Medulla oblongata (tissue), 1 donor: ENCODE data around the gene CAMK1.

Experiments
- DNase-seq: peaks from one replicate; pipeline ENCODE4 v3.0.0-alpha.2; 2015; ENCODE audit errors: extremely low spot score

The CAMK1 gene

DNA sequence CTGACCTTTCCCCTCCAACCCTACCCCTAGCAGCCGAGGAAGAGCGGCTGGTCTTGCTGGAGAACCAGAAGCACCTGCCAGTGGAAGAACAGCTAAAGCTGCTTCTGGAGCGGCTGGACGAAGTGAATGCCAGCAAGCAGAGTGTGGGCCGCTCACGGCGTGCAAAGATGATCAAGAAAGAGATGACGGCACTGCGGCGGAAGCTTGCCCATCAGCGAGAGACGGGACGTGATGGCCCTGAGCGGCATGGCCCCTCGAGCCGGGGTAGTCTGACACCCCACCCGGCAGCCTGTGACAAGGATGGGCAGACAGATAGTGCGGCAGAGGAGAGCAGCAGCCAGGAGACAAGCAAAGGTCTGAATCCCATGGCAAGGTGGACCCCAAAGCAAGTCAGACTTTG, 26.2 kb downstream of the CAMK1 start:
- no peak for DNase-seq

- no peak for DNase-seq
Observed at GRCh38 chr3:9742560-9742959, 27.2 kb downstream of the CAMK1 start.

GRCh38 chr3:9739181-9739580, 30.6 kb downstream of the CAMK1 start:
- no peak for DNase-seq

GRCh38 chr3:9736831-9737230, 32.9 kb downstream of the CAMK1 start:
- no peak for DNase-seq

GRCh38 chr3:9732740-9733115, 37.0 kb downstream of the CAMK1 start:
- DNase-seq = no peak

DNA sequence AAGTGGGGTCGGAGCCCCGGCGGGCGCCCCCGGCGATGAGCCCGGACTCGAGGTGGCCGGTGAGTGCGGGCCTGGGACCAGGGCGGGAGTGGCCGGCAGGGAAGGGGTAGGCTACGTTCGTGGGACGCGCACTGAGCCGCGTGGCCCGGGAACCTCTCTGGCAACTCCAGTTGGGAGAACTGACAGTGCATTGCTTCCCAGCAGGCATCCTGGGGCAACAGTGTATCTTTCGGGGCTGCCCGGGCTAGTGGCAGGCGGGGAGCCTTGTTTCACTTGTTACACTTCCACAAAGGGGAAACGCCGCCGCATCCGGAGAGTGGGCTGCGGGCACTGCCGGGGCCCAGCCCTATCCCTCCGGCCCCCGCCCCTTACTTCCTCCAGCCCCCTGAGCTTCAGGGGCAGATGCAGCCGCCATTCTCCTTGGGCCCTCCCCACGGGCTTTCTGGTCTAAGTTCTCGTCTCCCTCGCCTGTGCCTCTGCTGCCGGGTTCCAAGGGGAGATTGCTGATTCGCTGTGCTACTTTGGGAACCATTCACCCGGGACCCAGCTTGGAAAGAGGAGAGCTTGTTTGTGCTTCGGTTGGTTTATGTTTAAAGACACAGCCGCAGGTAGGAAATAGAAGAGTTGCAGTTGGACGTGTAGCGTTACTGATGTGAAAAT, 37.5 kb downstream of the CAMK1 start:
- no peak for DNase-seq

DNA sequence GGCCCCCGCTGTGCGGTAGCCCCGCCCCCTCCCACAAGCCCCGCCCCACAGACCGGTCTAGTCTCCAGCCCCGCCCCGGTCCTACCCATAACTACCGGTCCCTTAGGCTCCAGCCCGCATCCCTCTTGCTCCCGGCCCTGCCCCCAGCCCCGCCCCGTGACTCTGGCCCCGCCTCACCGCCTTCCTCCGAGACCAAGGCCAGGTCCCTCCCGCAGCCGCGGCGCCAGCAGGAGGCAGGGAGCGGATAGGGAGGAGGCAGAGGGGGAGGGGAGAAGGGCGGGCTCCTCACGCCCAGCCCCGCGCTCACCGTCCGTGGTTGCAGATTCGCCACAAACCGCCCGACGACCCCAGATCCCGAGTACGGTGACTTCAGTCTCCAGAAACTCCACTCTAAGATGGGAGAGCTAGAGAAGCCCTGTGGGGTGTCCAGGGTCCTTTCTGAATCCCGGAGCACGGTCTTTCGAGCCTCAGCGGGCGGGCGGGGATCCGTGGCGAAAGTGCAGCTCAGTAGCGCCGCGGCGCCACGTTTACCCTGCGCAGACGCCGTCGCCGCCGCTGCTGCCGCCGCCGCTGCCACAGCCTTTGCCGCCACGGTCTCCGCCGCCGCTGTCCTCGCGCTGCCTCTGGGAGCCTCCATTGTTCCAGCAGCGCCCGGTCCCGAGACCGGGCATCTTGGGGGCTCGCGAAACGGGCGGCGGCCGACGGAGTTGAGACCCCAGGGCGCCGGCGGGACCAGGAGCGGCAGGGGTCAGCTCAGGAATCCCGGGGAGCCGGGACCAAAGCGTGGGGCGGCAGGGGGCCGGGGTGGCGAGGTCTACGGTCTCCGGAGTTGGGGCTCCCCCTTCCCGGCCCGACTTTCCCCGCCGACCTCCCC, 38.3 kb downstream of the CAMK1 start, which contains the start of gene BRPF1:
Gene BRPF1 (plus strand): TSS at position 530 of the 874 bp plus-strand sequence. CDS start 2,406 bp downstream, outside the sequence.
- DNase-seq = peak; percentile 99

GRCh38 chr3:9730657-9731205, 39.0 kb downstream of the CAMK1 start:
- DNase-seq = no peak

DNA sequence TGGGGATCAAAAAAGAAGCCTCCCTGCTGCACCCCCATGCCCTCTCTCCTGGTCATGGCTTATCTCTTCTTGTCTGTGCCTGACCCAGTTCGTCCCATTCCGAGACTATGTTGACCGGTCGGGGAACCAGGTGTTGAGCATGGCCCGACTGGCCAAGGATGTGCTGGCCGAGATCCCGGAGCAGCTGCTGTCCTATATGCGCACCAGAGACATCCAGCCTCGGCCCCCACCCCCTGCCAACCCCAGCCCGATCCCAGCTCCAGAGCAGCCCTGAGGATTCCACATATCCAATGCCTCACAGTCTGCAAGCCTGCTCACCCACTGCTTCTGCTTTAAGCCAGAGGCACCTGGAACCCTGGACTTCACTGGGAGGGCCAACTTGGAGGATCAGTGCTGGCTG, 40.3 kb downstream of the CAMK1 start:
- DNase-seq = no peak

DNA sequence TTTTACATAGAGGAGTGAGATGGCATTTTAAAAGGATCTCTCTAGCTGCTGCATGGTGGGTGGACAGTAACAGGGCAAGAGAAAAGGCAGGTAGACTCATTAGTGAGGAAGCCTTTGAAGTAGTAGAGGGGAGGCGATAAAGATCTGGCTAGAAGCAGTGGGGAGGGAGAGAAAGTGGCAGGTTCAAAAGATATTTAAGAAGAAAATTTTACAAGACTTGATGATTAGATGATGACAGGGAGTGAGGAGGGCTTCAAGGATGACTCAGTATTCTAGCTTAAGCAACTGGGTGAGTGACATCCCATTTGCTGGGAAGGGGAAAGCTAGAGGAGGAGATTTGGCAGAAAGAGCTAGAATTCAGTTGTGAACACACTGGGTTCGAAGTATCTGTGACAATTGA, 42.0 kb downstream of the CAMK1 start:
- DNase-seq = no peak

DNA sequence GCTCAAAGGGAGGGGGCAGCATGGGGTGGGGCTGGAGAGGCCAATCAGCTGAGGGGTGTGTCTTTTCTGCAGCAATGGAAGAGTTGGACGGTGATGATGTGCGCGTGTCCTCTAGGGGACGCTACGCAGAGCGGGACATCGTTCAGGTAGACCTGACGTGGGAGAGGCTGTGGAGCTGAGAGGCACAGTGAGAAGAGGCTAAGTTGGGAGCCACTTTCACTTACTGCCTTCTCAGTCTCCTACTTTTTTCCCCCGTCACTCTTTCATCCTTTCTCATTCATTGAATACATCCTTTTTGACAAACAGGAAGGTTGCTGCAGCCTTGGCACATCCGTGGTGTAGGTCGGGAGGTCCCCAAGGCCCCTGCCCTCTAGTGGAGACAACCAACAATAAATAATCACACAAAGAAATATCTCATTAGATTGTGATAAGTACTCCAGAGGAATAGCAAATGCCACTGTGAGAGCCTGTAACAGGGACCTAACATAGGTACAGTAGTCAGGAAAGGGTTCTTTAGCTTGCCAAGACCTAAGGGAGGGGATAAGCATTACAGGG, 42.6 kb downstream of the CAMK1 start:
- DNase-seq = no peak

DNA sequence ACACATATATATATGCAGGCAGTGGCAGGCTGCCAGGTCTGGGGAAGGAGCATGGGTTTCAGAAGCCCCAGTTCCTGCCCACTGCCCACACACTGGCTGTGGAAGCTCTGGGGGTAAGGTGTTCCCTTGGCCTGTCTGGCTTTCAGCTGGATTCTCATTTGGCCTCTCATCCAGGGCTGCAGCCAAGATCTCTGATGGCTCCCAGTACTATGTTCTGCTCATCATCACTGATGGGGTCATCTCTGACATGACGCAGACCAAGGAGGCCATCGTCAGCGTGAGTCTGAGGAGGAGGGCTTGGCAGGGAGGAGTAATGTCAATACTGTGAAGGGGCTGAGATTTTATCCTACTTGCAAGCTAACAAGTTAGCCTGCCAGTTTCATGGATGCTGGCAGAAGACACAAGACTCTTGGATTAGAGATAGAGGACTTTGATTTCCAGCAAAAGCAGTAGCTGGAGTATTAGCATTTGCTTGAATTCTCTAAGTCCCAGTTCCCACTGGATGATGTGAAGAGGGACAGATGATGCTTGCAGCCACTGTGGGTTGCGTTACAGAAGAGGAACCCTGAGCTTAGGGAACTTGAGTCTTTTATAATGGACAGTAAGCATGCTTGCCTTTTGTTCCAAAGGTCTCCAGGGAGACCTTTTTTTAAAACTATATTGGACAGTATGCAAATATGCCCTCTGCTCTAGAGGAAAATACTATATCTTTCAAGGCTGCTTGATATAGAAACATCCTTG, 43.8 kb downstream of the CAMK1 start:
- no peak for DNase-seq

- no peak for DNase-seq
Observed at GRCh38 chr3:9721700-9722060, 48.1 kb downstream of the CAMK1 start.

DNA sequence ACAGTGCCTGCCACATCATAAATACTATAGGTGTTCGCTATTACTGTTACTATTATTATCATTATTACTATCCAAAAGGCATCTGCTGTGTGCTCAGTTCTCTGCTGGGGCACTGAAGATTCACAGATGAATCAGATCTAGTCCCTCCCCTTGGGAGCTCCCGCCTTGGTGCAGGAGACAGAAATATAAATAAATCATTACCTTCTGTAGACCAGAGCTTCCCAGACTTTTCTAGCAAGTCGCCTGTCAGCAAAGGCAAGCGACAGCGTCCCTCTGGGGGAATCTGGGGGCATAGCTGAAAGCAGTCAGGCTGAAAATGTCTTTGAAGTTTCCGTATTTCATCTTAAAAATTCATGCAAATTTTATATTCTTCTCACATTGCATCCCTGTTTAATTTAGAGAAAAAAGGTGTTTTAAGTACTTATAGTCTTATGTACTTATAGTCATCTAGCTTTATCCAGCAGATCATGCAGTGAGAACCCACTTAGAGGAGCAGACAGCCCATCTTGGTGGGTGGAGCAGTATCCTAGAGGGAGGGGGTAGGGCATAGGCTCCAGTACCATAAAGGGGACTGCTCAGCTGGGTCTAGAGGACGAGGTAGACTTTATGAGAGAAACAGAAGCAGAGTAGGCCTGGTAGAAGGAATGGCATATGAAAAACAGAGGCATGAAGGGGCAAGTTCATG, 48.6 kb downstream of the CAMK1 start:
- DNase-seq = no peak

DNA sequence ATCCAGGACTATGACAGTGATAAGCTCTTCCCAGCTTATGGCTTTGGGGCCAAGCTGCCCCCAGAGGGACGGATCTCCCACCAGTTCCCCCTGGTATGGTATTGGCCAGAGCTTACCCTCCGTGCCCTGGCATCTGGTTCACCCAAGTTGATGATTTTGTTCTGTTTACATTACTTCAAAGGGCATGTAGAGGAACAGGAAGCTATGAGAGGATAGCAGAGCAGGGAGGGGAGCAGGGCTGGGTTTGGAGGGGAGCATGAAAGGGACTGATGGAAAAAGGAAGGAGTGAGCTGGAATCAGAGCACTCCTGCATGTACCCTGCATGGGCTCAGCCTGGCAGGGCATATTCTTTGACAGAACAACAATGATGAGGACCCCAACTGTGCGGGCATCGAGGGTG, 51.6 kb downstream of the CAMK1 start:
- DNase-seq = no peak

- no peak for DNase-seq
Observed at GRCh38 chr3:9717563-9717962, 52.2 kb downstream of the CAMK1 start.

DNA sequence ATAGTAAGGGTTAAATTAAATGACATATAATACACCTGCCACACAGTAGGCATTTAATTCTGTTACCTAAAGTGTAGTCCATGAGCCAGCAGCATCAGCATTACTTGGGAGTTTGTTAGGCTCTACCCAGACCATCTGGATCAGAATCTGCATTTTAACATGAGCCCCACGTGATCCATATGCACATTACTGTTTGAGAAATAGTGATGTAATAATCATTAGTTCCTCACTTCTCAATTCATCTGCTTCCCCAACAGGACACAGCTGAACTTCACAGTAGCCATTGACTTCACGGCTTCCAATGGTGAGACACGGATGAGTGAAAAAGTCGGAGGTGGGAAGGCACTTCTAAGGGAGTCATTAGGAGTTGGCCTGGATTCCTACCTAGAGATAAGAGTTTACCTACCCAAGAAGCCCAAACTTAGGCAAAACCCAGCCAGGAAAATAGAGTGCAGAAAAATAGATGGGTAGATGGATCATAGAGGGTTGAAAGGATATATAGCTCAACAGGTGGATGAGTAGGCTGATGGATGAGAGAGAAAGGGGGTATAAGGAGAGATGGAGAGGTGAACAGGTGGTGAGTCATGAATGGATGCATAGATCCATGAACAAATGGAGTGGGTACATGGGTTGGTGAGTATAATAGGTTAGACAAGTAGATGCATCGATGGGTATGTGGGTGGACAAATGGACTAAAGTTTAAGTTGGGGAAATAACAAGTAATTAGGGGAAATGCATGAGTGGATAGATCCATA, 52.8 kb downstream of the CAMK1 start:
- DNase-seq = no peak

DNA sequence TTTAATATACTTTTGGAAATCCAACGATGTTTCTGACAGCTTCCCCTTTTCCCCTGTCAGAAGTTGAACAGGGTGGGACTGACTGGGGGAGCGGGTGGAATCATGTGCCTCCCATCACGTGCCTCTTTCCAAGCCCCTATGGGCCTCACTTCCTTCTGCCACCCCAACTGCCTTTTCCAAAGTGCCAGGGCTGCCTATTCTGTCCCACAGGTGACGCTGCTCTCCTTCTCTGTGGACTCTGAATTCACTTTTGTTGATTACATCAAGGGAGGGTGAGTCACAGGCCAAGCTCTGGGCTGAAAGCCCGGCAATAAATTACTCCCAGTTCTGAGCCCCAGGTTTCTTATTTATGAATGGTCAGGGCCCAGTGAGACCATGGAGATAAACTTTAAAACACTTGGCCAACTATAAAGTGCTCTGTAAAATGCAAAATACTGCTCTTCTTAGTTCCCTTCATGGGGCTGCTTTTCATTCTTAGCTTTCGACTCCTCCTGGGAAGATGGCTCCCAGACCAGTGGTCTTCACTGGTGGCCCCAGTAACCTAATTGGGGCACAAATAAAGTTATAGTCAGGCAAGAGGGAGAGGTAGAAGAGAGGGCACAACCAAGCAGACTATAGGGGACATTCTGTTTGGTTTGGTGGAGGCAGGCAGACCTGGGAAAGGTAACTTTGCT, 53.8 kb downstream of the CAMK1 start:
- peak; percentile 85 for DNase-seq

DNA sequence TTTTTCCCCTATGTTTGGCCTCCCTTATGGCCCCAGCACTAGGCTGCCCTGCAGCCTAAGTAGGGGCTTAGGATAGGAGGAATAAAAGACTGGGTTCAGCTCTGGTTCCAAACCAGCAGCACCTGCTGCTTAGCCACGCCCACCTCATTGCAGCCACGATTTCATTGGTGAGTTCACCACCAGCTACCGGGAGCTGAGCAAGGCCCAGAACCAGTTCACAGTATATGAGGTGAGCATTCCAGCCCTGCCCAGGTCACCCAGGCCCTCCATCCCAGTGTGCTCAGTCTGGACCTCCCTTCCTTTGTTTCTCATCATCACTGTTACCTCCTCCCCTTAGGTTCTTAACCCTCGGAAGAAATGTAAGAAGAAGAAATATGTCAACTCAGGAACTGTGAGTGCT, 54.6 kb downstream of the CAMK1 start:
- no peak for DNase-seq

GRCh38 chr3:9713142-9713541, 56.6 kb downstream of the CAMK1 start:
- DNase-seq = no peak
